ENCODE data around the gene CPNE6. TPM values are rescaled to one million over a fixed set of nuclear protein-coding genes. Genes with fewer than 3 reads are reported as not detected.

The CPNE6 gene
- polyA plus RNA-seq, 1 donor (not counting 4 experiments of a cell fraction or from before 2014, with no cell fraction given), result not detected

GRCh38 chr14:24060984-24061913 is 10.1 kb upstream of the CPNE6 start:
- FAIRE-seq (no peak), DNase-seq (ENCODE audit: low read depth, low spot score) (no peak)
- no peak for TF ChIP-seq EZH2 (IDR thresholded peaks at IDR 0.05; ENCODE audit: low read length)
- TF ChIP-seq, protein P1, sequence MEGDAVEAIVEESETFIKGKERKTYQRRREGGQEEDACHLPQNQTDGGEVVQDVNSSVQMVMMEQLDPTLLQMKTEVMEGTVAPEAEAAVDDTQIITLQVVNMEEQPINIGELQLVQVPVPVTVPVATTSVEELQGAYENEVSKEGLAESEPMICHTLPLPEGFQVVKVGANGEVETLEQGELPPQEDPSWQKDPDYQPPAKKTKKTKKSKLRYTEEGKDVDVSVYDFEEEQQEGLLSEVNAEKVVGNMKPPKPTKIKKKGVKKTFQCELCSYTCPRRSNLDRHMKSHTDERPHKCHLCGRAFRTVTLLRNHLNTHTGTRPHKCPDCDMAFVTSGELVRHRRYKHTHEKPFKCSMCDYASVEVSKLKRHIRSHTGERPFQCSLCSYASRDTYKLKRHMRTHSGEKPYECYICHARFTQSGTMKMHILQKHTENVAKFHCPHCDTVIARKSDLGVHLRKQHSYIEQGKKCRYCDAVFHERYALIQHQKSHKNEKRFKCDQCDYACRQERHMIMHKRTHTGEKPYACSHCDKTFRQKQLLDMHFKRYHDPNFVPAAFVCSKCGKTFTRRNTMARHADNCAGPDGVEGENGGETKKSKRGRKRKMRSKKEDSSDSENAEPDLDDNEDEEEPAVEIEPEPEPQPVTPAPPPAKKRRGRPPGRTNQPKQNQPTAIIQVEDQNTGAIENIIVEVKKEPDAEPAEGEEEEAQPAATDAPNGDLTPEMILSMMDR (optimal IDR thresholded peaks at IDR 0.05 in 1 of 3, IDR thresholded peaks at IDR 0.05 in 1 of 3, conservative IDR thresholded peaks at IDR 0.05 in 1 of 3; ENCODE audit: extremely low read depth in 1 of 3, insufficient read depth in 2 of 3, low read length in 3 of 3), result no peak
- Histone ChIP-seq H3K27ac (ENCODE audit: control insufficient read depth, insufficient read depth, low read length) (no peak overlapping the region), H3K4me3 (ENCODE audit: control insufficient read depth in 2 of 3, extremely low read depth in 1 of 3, insufficient read depth in 2 of 3, low read depth in 1 of 3, low read length in 3 of 3) (no peak overlapping the region), H3K9me1 (ENCODE audit: control insufficient read depth, extremely low read depth, insufficient read depth, low read length) (no peaks in the 10 kb centered on the region), H4K20me1 (ENCODE audit: control insufficient read depth, extremely low read depth, insufficient read depth, low read length) (no peaks in the 10 kb centered on the region), H3K36me3 (ENCODE audit: control insufficient read depth in 2 of 2, extremely low read depth in 1 of 2, insufficient read depth in 2 of 2, low read length in 2 of 2) (no peaks in the 10 kb centered on the region), H3K9ac (ENCODE audit: control insufficient read depth, extremely low read depth, insufficient read depth, low read length) (no peak overlapping the region), H2AFZ (ENCODE audit: control insufficient read depth, low read length) (no peak overlapping the region), H3K79me2 (ENCODE audit: control insufficient read depth, insufficient read depth, low read length) (no peaks in the 10 kb centered on the region), H3K27me3 (ENCODE audit: control insufficient read depth, extremely low read depth, insufficient read depth, low read length) (no peaks in the 10 kb centered on the region), H3K4me2 (ENCODE audit: control insufficient read depth, extremely low read depth, insufficient read depth, low read depth, low read length) (no peak overlapping the region), H3K9me3 (ENCODE audit: control insufficient read depth, low read depth, low read length) (no peaks in the 10 kb centered on the region), H3K4me1 (ENCODE audit: control insufficient read depth, extremely low read depth, insufficient read depth, low read length) (no peaks in the 10 kb centered on the region)
- dilution Hi-C loops (cut with MboI; ENCODE audit: extremely low pct_ligation_motif_present, low sequenced_read_pairs), result no loop called here

- H3K27ac ChIP-seq (ENCODE audit: control insufficient read depth, insufficient read depth, low read length), result no peak overlapping the region
- no peaks in the 10 kb centered on the region for H3K27me3 ChIP-seq (ENCODE audit: control insufficient read depth, extremely low read depth, insufficient read depth, low read length)
- no peak overlapping the region for H3K4me3 ChIP-seq (ENCODE audit: control insufficient read depth in 2 of 3, extremely low read depth in 1 of 3, insufficient read depth in 2 of 3, low read depth in 1 of 3, low read length in 3 of 3)
- DNase-seq (ENCODE audit: low read depth, low spot score) (no peak), FAIRE-seq (no peak)
- no peaks in the 10 kb centered on the region for H3K79me2 ChIP-seq (ENCODE audit: control insufficient read depth, insufficient read depth, low read length)
- H3K4me2 ChIP-seq (ENCODE audit: control insufficient read depth, extremely low read depth, insufficient read depth, low read depth, low read length), result no peak overlapping the region
- no peaks in the 10 kb centered on the region for H3K9me3 ChIP-seq (ENCODE audit: control insufficient read depth, low read depth, low read length)
- TF ChIP-seq, protein P1 (optimal IDR thresholded peaks at IDR 0.05 in 1 of 3, IDR thresholded peaks at IDR 0.05 in 1 of 3, conservative IDR thresholded peaks at IDR 0.05 in 1 of 3; ENCODE audit: extremely low read depth in 1 of 3, insufficient read depth in 2 of 3, low read length in 3 of 3), result no peak
- TF ChIP-seq EZH2 (IDR thresholded peaks at IDR 0.05; ENCODE audit: low read length), result no peak
- dilution Hi-C loops (cut with MboI; ENCODE audit: extremely low pct_ligation_motif_present, low sequenced_read_pairs), result no loop called here
- H3K4me1 ChIP-seq (ENCODE audit: control insufficient read depth, extremely low read depth, insufficient read depth, low read length), result no peaks in the 10 kb centered on the region
- no peaks in the 10 kb centered on the region for H4K20me1 ChIP-seq (ENCODE audit: control insufficient read depth, extremely low read depth, insufficient read depth, low read length)
- H3K36me3 ChIP-seq (ENCODE audit: control insufficient read depth in 2 of 2, extremely low read depth in 1 of 2, insufficient read depth in 2 of 2, low read length in 2 of 2), result no peaks in the 10 kb centered on the region
- H2AFZ ChIP-seq (ENCODE audit: control insufficient read depth, low read length), result no peak overlapping the region
- no peak overlapping the region for H3K9ac ChIP-seq (ENCODE audit: control insufficient read depth, extremely low read depth, insufficient read depth, low read length)
- no peaks in the 10 kb centered on the region for H3K9me1 ChIP-seq (ENCODE audit: control insufficient read depth, extremely low read depth, insufficient read depth, low read length)
These were observed 9.0 kb upstream of the CPNE6 start for GRCh38 chr14:24062216-24062980.
